HepG2 (cell line): ENCODE measurements around the gene SCN7A.

Experiments
- CREB3 ChIP-seq: sonication (generic); formaldehyde crosslinking; IDR thresholded peaks from 2 replicates; pipeline ENCODE4 v1.5.0; 2020; ENCODE audit warnings: missing genetic modification reagents
- CTCF ChIP-seq: sonication (generic); formaldehyde crosslinking; IDR thresholded peaks from 2 replicates; pipeline ENCODE4 v1.5.0; 2020; ENCODE audit warnings: mild to moderate bottlenecking, missing genetic modification reagents, moderate library complexity
- ELF1 ChIP-seq: sonication (generic); formaldehyde crosslinking; IDR thresholded peaks from 2 replicates; pipeline ENCODE4 v1.4.0; 2020; ENCODE audit warnings: missing genetic modification reagents
- EP300 ChIP-seq, 3 experiments: sonication (generic) in 1 of 3; formaldehyde crosslinking in 1 of 3; IDR thresholded peaks; 2 replicates each; pipeline versions ENCODE4 v1.5.1 to v1.6.1; 2011 to 2020; ENCODE audit warnings: low read depth in 2 of 3, low read length in 2 of 3, borderline replicate concordance in 1 of 3, improper control_type of control experiment in 1 of 3, mild to moderate bottlenecking in 1 of 3, missing genetic modification reagents in 1 of 3, moderate library complexity in 1 of 3
- EZH2 ChIP-seq: conservative IDR thresholded peaks from 2 replicates; pipeline ENCODE4 v1.6.1; 2012; ENCODE audit warnings: mild to moderate bottlenecking, low read depth, low read length, moderate library complexity
- FOXP4 ChIP-seq: sonication (generic); formaldehyde crosslinking; IDR thresholded peaks from 2 replicates; pipeline ENCODE4 v1.4.0; 2020; ENCODE audit warnings: missing genetic modification reagents
- FUBP1 ChIP-seq: sonication (generic); formaldehyde crosslinking; IDR thresholded peaks from 2 replicates; pipeline ENCODE4 v1.5.1; 2020; ENCODE audit warnings: missing genetic modification reagents, mild to moderate bottlenecking, borderline replicate concordance
- KDM3A ChIP-seq: IDR thresholded peaks from 2 replicates; pipeline ENCODE4 v1.6.1; 2018; ENCODE audit warnings: low read depth, missing compliant biosample characterization
- NFATC3 ChIP-seq: sonication (generic); formaldehyde crosslinking; IDR thresholded peaks from 2 replicates; pipeline ENCODE4 v1.5.1; 2020; ENCODE audit warnings: mild to moderate bottlenecking, missing genetic modification reagents
- RFX5 ChIP-seq: IDR thresholded peaks from 2 replicates; pipeline ENCODE4 v1.6.1; 2011; ENCODE audit warnings: low read depth, low read length, improper control_type of control experiment
- TAF15 ChIP-seq: fragments of 200-400 bp; formaldehyde crosslinking; IDR thresholded peaks from one replicate; pipeline ENCODE4 v1.6.1; 2018; ENCODE audit warnings: mild to moderate bottlenecking, low read depth, low read length; ENCODE audit not compliant: poor library complexity, severe bottlenecking
- YY1 ChIP-seq: IDR thresholded peaks from 2 replicates; pipeline ENCODE4 v1.6.1; 2011; ENCODE audit warnings: low read length, low read depth, moderate library complexity, mild to moderate bottlenecking; ENCODE audit not compliant: insufficient read depth, insufficient replicate concordance
- ZNF512 ChIP-seq: sonication (generic); formaldehyde crosslinking; IDR thresholded peaks from 2 replicates; pipeline ENCODE4 v1.4.0; 2020; ENCODE audit warnings: mild to moderate bottlenecking, missing genetic modification reagents
- ZSCAN21 ChIP-seq: sonication (generic); formaldehyde crosslinking; IDR thresholded peaks from 2 replicates; pipeline ENCODE4 v1.8.0; 2022; ENCODE audit warnings: mild to moderate bottlenecking, missing genetic modification reagents, moderate library complexity, borderline replicate concordance

GRCh38 chr2:166372046-166372445 lies 122.0 kb downstream of the SCN7A start:
- TF ChIP-seq FOXP4, result peak; percentile 79
- TF ChIP-seq CTCF, result no peak
- TF ChIP-seq NFATC3 (CRISPR knock-in tag), result no peak
- TF ChIP-seq CREB3 (CRISPR knock-in tag), result no peak
- no peak for TF ChIP-seq ZSCAN21 (CRISPR knock-in tag)
- no peak for TF ChIP-seq ZNF512 (CRISPR knock-in tag)
- no peak for TF ChIP-seq FUBP1 (CRISPR knock-in tag)
- peak; percentile 28 for TF ChIP-seq YY1
- no peak for TF ChIP-seq RFX5
- TF ChIP-seq ELF1 (CRISPR knock-in tag), result no peak
- peak; percentile 68 to 91; a peak in 3 of 4 replicates for TF ChIP-seq EP300 (IDR thresholded peaks at IDR 0.05; ENCODE audit: low read depth in 2 of 2, low read length in 2 of 2)
- TF ChIP-seq EP300 (CRISPR knock-in tag; IDR thresholded peaks at IDR 0.05; ENCODE audit: borderline replicate concordance), result no peak
- TF ChIP-seq KDM3A, result no peak
- no peak for TF ChIP-seq EZH2
- no peak for TF ChIP-seq TAF15
